GM21576 (cell line): ENCODE data around the gene UBE2C.

Experiments used
- ATAC-seq: cut with Tn5 transposase; IDR thresholded peaks from one replicate; pipeline ENCODE4 v1.9.1; 2021; ENCODE audit warnings: mild to moderate bottlenecking, moderate library complexity; ENCODE audit not compliant: unreplicated experiment

UBE2C gene

GRCh38 chr20:45832619-45833018 is 20.2 kb downstream of the UBE2C start:
- ATAC-seq, result no peak

GRCh38 chr20:45833030-45833882 is 20.8 kb downstream of the UBE2C start, which contains the start of gene SNX21:
Gene SNX21 (plus strand): TSS chr20:45833799. CDS start chr20:45833920, 121 bp downstream.
- ATAC-seq, result no peak

- no peak for ATAC-seq
These were observed 21.7 kb downstream of the UBE2C start for GRCh38 chr20:45833883-45834796.

GRCh38 chr20:45834797-45835161 is 22.3 kb downstream of the UBE2C start:
- ATAC-seq, result no peak

- no peak for ATAC-seq
These were observed 22.9 kb downstream of the UBE2C start for GRCh38 chr20:45835329-45835765.

- no peak for ATAC-seq
These were observed 23.4 kb downstream of the UBE2C start for GRCh38 chr20:45835825-45836224.

GRCh38 chr20:45836841-45837240 is 24.4 kb downstream of the UBE2C start:
- ATAC-seq, result no peak

GRCh38 chr20:45840700-45841198 is 28.3 kb downstream of the UBE2C start:
- ATAC-seq, result no peak

- ATAC-seq, result no peak
These were observed 29.1 kb downstream of the UBE2C start for GRCh38 chr20:45841407-45842129.

- no peak for ATAC-seq
These were observed 29.8 kb downstream of the UBE2C start for GRCh38 chr20:45842169-45842812.

GRCh38 chr20:45843506-45843905 is 31.1 kb downstream of the UBE2C start:
- no peak for ATAC-seq

GRCh38 chr20:45845452-45845851 is 33.0 kb downstream of the UBE2C start:
- no peak for ATAC-seq

GRCh38 chr20:45848421-45848820 is 36.0 kb downstream of the UBE2C start:
- no peak for ATAC-seq

- no peak for ATAC-seq
These were observed 36.6 kb downstream of the UBE2C start for GRCh38 chr20:45848969-45849582.

GRCh38 chr20:45850238-45850637 is 37.8 kb downstream of the UBE2C start:
- no peak for ATAC-seq

- no peak for ATAC-seq
These were observed 38.5 kb downstream of the UBE2C start for GRCh38 chr20:45850926-45851325.

GRCh38 chr20:45851501-45851900 is 39.1 kb downstream of the UBE2C start:
- no peak for ATAC-seq

- ATAC-seq, result no peak
These were observed 39.9 kb downstream of the UBE2C start for GRCh38 chr20:45852326-45852725.

GRCh38 chr20:45853484-45853883 is 41.0 kb downstream of the UBE2C start:
- no peak for ATAC-seq
